GM18868 (cell line): ENCODE measurements around the gene COL21A1.

Experiments
- ATAC-seq: cut with Tn5 transposase; IDR thresholded peaks from one replicate; pipeline ENCODE4 v1.9.1; 2021; ENCODE audit warnings: mild to moderate bottlenecking, moderate library complexity; ENCODE audit not compliant: unreplicated experiment

Gene COL21A1

GRCh38 chr6:56193846-56194245, 53.5 kb downstream of the COL21A1 start:
- no peak for ATAC-seq

- ATAC-seq: no peak
Measured at GRCh38 chr6:56188429-56188828, 59.0 kb downstream of the COL21A1 start.

- ATAC-seq: no peak
Measured at GRCh38 chr6:56187686-56188085, 59.7 kb downstream of the COL21A1 start.

GRCh38 chr6:56176741-56177140, 70.6 kb downstream of the COL21A1 start:
- ATAC-seq: no peak

GRCh38 chr6:56173228-56173627, 74.2 kb downstream of the COL21A1 start:
- no peak for ATAC-seq

- ATAC-seq: no peak
Measured at GRCh38 chr6:56172144-56172543, 75.2 kb downstream of the COL21A1 start.

- ATAC-seq: no peak
Measured at GRCh38 chr6:56169366-56169765, 78.0 kb downstream of the COL21A1 start.

GRCh38 chr6:56168596-56168995, 78.8 kb downstream of the COL21A1 start:
- no peak for ATAC-seq

GRCh38 chr6:56162081-56162480, 85.3 kb downstream of the COL21A1 start:
- no peak for ATAC-seq

- no peak for ATAC-seq
Measured at GRCh38 chr6:56160489-56160888, 86.9 kb downstream of the COL21A1 start.

- no peak for ATAC-seq
Measured at GRCh38 chr6:56158571-56158970, 88.8 kb downstream of the COL21A1 start.

- no peak for ATAC-seq
Measured at GRCh38 chr6:56156643-56157042, 90.7 kb downstream of the COL21A1 start.

- ATAC-seq: no peak
Measured at GRCh38 chr6:56155634-56156141, 91.7 kb downstream of the COL21A1 start.

- no peak for ATAC-seq
Measured at GRCh38 chr6:56154076-56154475, 93.3 kb downstream of the COL21A1 start.

- no peak for ATAC-seq
Measured at GRCh38 chr6:56152611-56153010, 94.8 kb downstream of the COL21A1 start.

- no peak for ATAC-seq
Measured at GRCh38 chr6:56151609-56152224, 95.7 kb downstream of the COL21A1 start.

- ATAC-seq: no peak
Measured at GRCh38 chr6:56148488-56149186, 98.7 kb downstream of the COL21A1 start.

- no peak for ATAC-seq
Measured at GRCh38 chr6:56147766-56148165, 99.6 kb downstream of the COL21A1 start.

GRCh38 chr6:56146086-56146485, 101.3 kb downstream of the COL21A1 start:
- ATAC-seq: no peak

- ATAC-seq: no peak
Measured at GRCh38 chr6:56145616-56146015, 101.8 kb downstream of the COL21A1 start.

GRCh38 chr6:56144538-56145324, 102.6 kb downstream of the COL21A1 start:
- ATAC-seq: no peak

- no peak for ATAC-seq
Measured at GRCh38 chr6:56143796-56144195, 103.6 kb downstream of the COL21A1 start.
